Mucosa of rectum (tissue), 2 donors: Measurements from ENCODE around the gene CCDC82.

Experiments used
- H3K27ac ChIP-seq, 2 donors: one replicate each; pipeline ENCODE4 v1.7.0; 2013; ENCODE audit warnings: inconsistent platforms in 2 of 2, low read depth in 2 of 2, low read length in 2 of 2
- H3K27me3 ChIP-seq, 2 donors: one replicate each; pipeline ENCODE4 v1.7.0; 2013; ENCODE audit warnings: low read length in 2 of 2; ENCODE audit not compliant: control insufficient read depth in 2 of 2, insufficient read depth in 2 of 2
- H3K36me3 ChIP-seq, 2 donors: one replicate each; pipeline ENCODE4 v1.7.0; 2013; ENCODE audit warnings: low read length in 2 of 2; ENCODE audit not compliant: control insufficient read depth in 2 of 2, insufficient read depth in 2 of 2
- H3K4me1 ChIP-seq, 2 donors: one replicate each; pipeline ENCODE4 v1.7.0; 2013; ENCODE audit warnings: low read length in 2 of 2, mild to moderate bottlenecking in 1 of 2; ENCODE audit not compliant: control insufficient read depth in 2 of 2, insufficient read depth in 2 of 2
- H3K4me3 ChIP-seq, 2 donors: one replicate each; pipeline ENCODE4 v1.7.0; 2013; ENCODE audit warnings: low read length in 2 of 2
- H3K9ac ChIP-seq, 2 donors: one replicate each; pipeline ENCODE4 v1.7.0; 2013; ENCODE audit warnings: low read length in 2 of 2, low read depth in 1 of 2, mild to moderate bottlenecking in 1 of 2
- H3K9me3 ChIP-seq, 2 donors: one replicate each; pipeline ENCODE4 v1.7.0; 2013; ENCODE audit warnings: low read length in 2 of 2; ENCODE audit not compliant: control insufficient read depth in 2 of 2
- donor health status: healthy.
- donor health status: Normal muscosa, but diverticular disease.

The CCDC82 gene

GRCh38 chr11:96394773-96395172 is 5.1 kb upstream of the CCDC82 start:
- Histone ChIP-seq H3K36me3 (no peaks in the 10 kb centered on the region), H3K9ac (no peak overlapping the region), H3K4me3 (no peak overlapping the region), H3K4me1 (peaks cover 0 to 3% of the 10 kb centered on the region in 2 donors), H3K9me3 (no peaks in the 10 kb centered on the region), H3K27ac (no peak overlapping the region), H3K27me3 (no peaks in the 10 kb centered on the region)

DNA sequence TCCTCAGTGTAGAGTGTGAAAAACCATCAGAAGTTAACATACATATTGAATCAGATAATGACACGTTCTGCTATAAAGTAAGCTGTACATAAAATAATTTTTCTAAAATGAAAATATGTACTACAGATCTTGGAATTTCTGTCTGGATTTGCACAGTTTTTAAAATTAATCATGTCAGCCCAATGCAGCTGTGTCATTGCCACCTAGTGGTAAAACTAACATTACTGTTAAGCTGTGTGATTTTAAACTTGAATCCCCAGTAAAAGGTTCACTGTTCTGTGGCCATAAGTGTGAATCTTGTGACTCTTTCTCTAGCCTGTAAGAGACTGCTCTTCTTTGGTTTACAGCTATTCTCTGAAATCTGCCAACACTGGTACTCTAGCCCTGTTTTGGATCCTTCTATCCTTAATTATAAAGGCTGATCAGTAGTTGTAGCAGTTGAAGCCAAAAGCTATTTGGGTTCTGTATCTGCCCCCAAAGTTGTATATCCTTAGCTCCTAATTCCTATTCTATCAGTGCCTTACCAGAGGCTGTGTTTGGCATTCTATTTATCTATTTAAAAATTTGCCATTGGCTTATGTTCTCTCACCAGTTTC is 4.1 kb upstream of the CCDC82 start:
- H3K27me3 ChIP-seq: no peaks in the 10 kb centered on the region
- H3K9ac ChIP-seq: no peak overlapping the region
- H3K4me1 ChIP-seq: peaks cover 0 to 3% of the 10 kb centered on the region in 2 donors

DNA sequence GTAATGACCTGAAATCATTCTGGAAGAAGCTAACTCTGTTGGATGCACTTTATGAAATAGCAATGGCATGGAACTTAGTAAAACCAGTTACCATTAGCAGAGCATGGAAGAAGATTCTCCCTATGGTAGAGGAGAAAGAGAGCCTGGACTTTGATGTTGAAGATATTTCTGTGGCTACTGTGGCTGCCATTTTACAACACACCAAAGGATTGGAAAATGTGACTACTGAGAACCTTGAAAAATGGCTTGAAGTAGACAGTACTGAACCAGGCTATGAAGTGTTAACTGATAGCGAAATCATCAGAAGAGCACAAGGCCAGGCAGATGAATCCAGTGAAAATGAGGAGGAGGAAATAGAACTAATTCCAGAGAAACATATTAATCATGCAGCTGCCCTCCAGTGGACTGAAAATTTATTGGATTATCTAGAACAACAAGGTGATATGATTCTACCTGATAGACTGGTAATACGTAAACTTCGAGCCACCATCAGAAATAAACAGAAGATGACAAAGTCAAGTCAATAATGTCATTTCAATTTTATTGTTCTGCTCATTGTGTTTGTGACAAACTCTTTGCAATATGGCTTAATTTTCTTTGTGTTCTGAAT is 2.1 kb upstream of the CCDC82 start:
- Histone ChIP-seq H3K9me3 (no peaks in the 10 kb centered on the region), H3K9ac (no peak overlapping the region), H3K27ac (no peak overlapping the region), H3K4me3 (no peak overlapping the region), H3K36me3 (no peaks in the 10 kb centered on the region), H3K27me3 (no peaks in the 10 kb centered on the region), H3K4me1 (peaks cover 0 to 3% of the 10 kb centered on the region in 2 donors)

More for the DNA sequence above, 4.1 kb upstream of the CCDC82 start:
- no peak overlapping the region for H3K4me3 ChIP-seq
- no peak overlapping the region for H3K27ac ChIP-seq
- H3K9me3 ChIP-seq: no peaks in the 10 kb centered on the region
- no peaks in the 10 kb centered on the region for H3K36me3 ChIP-seq

- peak overlapping the region; percentile 92 to 97 for H3K27ac ChIP-seq
These were observed 728 bp upstream of the CCDC82 start for GRCh38 chr11:96390488-96390792.

GRCh38 chr11:96388891-96389719 is 607 bp downstream of the CCDC82 start:
- H3K36me3 ChIP-seq: peaks cover 0 to 5% of the 10 kb centered on the region in 2 donors
- peaks cover 0 to 3% of the 10 kb centered on the region in 2 donors for H3K4me1 ChIP-seq
- H3K27me3 ChIP-seq: no peaks in the 10 kb centered on the region
- peak overlapping the region; percentile 86 to 93 for H3K4me3 ChIP-seq
- H3K9ac ChIP-seq: peak overlapping the region; percentile 85 to 94
- H3K27ac ChIP-seq: peak overlapping the region; percentile 92 to 97
- H3K9me3 ChIP-seq: no peaks in the 10 kb centered on the region

More at GRCh38 chr11:96390488-96390792, 728 bp upstream of the CCDC82 start:
- peak overlapping the region; percentile 89 to 94 for H3K9ac ChIP-seq
- H3K27me3 ChIP-seq: no peaks in the 10 kb centered on the region
- no peaks in the 10 kb centered on the region for H3K9me3 ChIP-seq
- peaks cover 0 to 3% of the 10 kb centered on the region in 2 donors for H3K4me1 ChIP-seq
- H3K4me3 ChIP-seq: peak overlapping the region; percentile 86 to 93
- no peaks in the 10 kb centered on the region for H3K36me3 ChIP-seq

- Histone ChIP-seq H3K9ac (no peak overlapping the region), H3K4me1 (no peaks in the 10 kb centered on the region), H3K4me3 (no peak overlapping the region), H3K9me3 (no peaks in the 10 kb centered on the region), H3K27me3 (no peaks in the 10 kb centered on the region), H3K36me3 (peaks cover 9 to 14% of the 10 kb centered on the region in 2 donors), H3K27ac (no peak overlapping the region)
These were observed 4.5 kb downstream of the CCDC82 start for GRCh38 chr11:96385187-96385586.

- H3K27ac ChIP-seq: no peak overlapping the region
- no peak overlapping the region for H3K4me3 ChIP-seq
- no peaks in the 10 kb centered on the region for H3K27me3 ChIP-seq
- peaks cover 9 to 14% of the 10 kb centered on the region in 2 donors for H3K36me3 ChIP-seq
- H3K4me1 ChIP-seq: no peaks in the 10 kb centered on the region
- no peak overlapping the region for H3K9ac ChIP-seq
- H3K9me3 ChIP-seq: no peaks in the 10 kb centered on the region
These were observed 5.6 kb downstream of the CCDC82 start for GRCh38 chr11:96384156-96384555.

DNA sequence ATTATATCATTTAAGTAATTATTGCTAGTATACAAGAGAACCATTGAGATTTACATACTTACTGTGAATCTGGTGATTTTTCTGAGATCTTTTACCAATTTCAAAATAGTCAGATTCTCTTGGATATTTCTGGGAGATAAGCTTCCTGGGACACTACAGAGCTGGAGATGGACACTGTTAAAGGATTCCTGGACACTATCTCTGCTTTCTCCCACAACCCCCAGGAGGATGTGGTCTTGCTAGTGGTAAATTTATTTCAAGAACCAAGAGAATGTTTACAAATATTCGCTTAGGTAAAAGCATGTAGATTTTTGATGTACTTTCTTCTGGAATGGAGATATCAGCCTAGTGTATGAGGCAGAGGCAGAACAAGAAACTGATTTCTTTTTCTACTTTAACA is 12.9 kb downstream of the CCDC82 start:
- Histone ChIP-seq H3K27me3 (no peaks in the 10 kb centered on the region), H3K4me1 (no peaks in the 10 kb centered on the region), H3K9me3 (no peaks in the 10 kb centered on the region), H3K9ac (no peak overlapping the region), H3K4me3 (no peak overlapping the region), H3K36me3 (peaks cover 5 to 8% of the 10 kb centered on the region in 2 donors), H3K27ac (no peak overlapping the region)

GRCh38 chr11:96373826-96374225 is 15.9 kb downstream of the CCDC82 start:
- Histone ChIP-seq H3K27me3 (no peaks in the 10 kb centered on the region), H3K4me3 (no peak overlapping the region), H3K36me3 (peaks cover 10 to 16% of the 10 kb centered on the region in 2 donors), H3K9me3 (no peaks in the 10 kb centered on the region), H3K27ac (no peak overlapping the region), H3K4me1 (no peaks in the 10 kb centered on the region), H3K9ac (no peak overlapping the region)

DNA sequence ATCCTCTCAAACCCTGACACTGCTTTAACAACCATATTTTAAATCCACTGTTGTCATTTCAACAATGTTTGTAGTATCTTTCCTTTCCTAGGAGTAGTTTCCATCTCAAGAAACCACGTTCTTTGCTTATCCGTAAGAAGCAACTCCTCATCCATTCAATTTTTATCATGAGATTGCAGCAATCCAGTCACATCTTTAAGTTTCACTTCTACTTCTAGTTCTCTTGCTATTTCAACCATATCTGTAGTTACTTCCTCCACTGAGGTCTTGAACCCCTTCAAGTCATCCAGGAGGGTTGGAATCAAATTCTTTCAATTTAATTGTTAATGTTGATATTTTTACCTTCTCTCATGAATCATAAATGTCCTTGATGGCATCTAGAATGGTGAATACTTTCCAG is 22.4 kb downstream of the CCDC82 start:
- Histone ChIP-seq H3K27ac (no peak overlapping the region), H3K27me3 (no peaks in the 10 kb centered on the region), H3K4me3 (no peak overlapping the region), H3K9ac (no peak overlapping the region), H3K36me3 (peaks cover 10 to 24% of the 10 kb centered on the region in 2 donors), H3K9me3 (no peaks in the 10 kb centered on the region), H3K4me1 (no peaks in the 10 kb centered on the region)
